ENCODE data around the gene SUSD1. TPM values are rescaled to one million over a fixed set of nuclear protein-coding genes. Genes with fewer than 3 reads are reported as not detected.
"Not testable (repeated sequence)": the region's sequence is repeated elsewhere in the genome, so short reads cannot be mapped to it uniquely, and the experiment has no call there.

Gene SUSD1
- 8.9 TPM for polyA plus RNA-seq (2013, experiment 1 of 2; ENCODE audit: insufficient read length)
- polyA plus RNA-seq (2013, experiment 2 of 2; ENCODE audit: insufficient read length), result 6.8 TPM

GRCh38 chr9:112174965-112175795 lies at the start of gene SUSD1:
TSS of gene SUSD1 (minus strand) at chr9:112175297. CDS start at chr9:112175235, 62 bp downstream.
- peak; percentile 29 for DNase-seq

DNA sequence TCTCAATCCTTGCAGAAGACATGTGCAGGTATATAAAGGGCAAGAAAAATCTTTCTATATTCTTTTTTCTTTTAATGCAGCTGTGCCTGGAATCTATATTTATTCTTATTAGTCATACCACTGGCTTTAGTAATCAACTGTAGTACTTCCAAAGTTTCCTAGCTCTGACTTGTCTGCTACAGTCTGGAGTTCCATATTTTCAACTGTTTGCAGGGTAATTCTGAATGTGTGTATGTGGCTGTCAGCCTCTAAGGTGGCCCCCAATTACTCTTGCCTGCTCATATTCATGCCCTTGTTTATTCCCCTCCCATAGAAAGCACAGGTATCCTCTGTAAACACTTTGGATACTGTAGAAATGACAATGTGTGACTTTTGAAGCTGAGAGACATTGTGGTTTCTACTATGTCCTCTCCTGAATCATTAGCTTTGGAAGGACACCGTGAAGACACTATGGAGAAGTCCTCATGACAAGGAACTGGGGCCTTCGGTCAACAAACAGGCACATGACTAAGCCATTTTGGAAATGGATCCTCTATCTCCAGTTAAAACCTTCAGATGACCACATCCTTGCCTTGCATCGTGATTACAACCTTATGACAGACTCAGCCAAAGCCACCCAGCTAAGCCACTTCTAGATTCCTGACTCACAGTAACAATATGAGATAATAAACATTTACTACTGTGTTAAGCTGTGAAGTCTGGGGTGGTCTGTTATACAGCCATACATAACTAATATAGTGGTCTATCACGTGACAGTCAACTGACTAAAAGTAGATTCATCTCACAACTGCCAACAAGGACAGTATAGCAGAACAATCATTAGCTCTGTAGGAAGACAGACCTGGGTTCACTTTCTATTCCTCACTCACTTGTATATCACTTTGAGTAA lies 49.5 kb upstream of the SUSD1 start:
- peak; percentile 88 for DNase-seq

DNA sequence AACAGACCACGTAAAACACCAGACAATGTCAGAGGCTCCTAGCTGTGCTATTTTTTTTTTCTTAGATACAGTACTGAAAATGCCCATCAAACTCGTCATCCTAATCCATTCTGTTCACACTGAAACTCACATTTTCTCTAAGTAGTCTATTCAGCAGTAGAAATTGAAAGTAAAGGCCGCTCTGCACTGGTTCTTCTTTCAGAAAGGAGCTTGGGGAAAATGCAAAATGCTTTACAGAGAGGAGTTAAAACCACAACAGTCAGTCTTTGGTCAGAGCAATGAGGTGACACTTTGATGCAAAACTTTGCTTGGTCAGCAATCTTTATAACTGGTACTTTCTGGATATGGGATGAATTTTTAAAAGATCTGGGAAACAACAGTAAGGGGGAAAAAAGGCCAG lies 43.8 kb upstream of the SUSD1 start:
- no peak for DNase-seq

DNA sequence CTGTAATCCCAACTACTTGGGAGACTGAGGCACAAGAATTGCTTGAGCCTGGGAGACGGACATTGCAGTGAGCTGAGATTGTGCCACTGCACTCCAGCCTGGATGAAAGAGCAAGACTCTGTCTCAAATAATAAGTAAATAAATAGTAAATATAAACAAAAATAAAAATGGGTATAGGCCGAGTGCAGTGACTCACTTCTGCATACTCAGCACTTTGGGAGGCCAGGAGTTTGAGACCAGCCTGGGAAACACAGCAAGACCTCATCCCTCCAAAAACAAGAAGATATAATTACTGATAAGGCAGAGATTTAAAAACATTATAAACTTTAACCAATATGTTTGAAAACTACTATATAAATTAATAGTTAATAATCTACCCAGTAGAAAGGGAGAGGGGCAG lies 37.8 kb upstream of the SUSD1 start:
- DNase-seq, result no peak

GRCh38 chr9:112207451-112207850 lies 32.4 kb upstream of the SUSD1 start:
- DNase-seq, result no peak

GRCh38 chr9:112203536-112203935 lies 28.4 kb upstream of the SUSD1 start:
- peak; percentile 82 for DNase-seq

GRCh38 chr9:112200711-112201110 lies 25.6 kb upstream of the SUSD1 start:
- no peak for DNase-seq

GRCh38 chr9:112198646-112199045 lies 23.5 kb upstream of the SUSD1 start:
- DNase-seq, result no peak

- no peak for DNase-seq
Measured at GRCh38 chr9:112194969-112195431, 19.9 kb upstream of the SUSD1 start.

DNA sequence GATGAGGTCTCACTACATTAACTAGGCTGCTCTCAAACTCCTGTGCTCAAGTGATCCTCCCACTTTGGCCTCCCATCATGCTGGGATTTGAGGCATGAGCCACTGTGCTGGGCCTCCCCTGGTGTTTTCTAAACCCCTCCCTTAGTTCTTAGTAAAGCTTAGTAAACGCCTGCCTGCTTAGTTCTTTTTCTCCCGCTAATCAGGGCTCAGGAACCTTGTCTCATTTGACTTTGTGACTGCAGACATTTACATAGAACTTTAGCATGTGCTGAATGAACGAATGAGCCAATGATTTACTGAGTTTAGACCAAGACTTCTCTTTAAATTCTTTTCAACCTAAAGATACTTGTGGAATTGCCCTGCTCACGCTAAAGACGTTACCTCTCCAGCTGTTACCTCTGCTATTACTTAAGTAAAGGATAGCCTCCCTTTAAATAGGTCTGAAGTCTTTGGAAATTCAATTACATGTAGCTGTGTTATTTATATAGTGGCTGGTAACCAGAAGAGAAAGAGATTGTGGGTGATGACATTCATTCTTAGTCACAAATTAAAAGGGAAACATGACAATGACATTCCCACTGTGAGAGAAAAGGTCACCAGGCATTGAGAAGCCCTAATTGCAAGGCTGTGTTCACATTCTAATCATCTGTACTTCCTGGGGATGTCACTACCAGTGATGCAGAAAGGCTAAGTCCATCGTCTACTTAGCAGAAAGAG lies 18.6 kb upstream of the SUSD1 start:
- DNase-seq, result no peak

GRCh38 chr9:112190320-112190719 lies 15.2 kb upstream of the SUSD1 start:
- not testable (repeated sequence) for DNase-seq

DNA sequence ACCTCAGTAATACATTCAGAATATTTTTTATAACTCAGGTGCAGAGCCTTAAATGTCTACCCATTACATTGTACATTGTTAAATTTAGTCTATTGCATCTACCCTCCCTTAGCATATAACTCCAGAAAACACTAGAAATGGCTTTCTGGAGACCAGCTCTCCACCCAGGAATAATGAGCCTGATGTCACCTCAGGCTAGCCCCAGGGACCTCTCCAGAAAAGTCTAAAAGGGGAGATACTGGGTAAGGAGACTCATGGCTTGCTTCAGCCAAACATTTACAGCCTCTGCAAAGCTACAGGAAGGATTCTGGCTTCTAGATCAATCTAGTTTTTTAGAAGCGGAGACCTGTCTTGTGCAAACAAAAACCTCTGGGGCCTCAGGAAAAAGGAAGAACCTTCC lies 13.8 kb upstream of the SUSD1 start:
- DNase-seq, result no peak

GRCh38 chr9:112187404-112187803 lies 12.3 kb upstream of the SUSD1 start:
- DNase-seq, result no peak

- DNase-seq, result no peak
Measured at GRCh38 chr9:112186695-112187094, 11.6 kb upstream of the SUSD1 start.

GRCh38 chr9:112184946-112185345 lies 9.8 kb upstream of the SUSD1 start:
- DNase-seq, result no peak

GRCh38 chr9:112184221-112184620 lies 9.1 kb upstream of the SUSD1 start:
- DNase-seq, result no peak

DNA sequence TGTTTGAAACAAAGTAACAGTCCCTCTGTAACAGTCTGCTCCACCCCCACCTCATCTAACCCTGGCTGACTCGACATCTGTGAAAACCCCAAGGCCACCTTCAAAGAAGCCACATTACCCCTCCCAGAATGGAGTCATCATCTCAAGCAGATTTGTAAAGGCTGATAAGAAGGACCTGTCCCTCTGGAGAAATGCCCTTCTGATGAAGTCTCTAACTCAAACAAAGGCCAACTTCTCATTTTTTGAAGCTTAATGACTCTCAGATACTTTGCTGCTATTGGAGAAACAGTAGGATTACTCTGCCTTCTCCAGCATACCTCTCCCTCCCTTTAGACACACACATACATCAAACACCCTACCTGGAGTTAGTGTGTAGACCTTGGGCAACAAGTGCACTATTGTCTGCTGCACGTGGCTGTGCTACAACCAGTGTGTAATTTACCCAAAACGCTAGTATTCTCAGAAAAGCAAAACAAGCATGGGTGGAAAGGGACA lies 5.3 kb upstream of the SUSD1 start:
- peak; percentile 18 for DNase-seq

DNA sequence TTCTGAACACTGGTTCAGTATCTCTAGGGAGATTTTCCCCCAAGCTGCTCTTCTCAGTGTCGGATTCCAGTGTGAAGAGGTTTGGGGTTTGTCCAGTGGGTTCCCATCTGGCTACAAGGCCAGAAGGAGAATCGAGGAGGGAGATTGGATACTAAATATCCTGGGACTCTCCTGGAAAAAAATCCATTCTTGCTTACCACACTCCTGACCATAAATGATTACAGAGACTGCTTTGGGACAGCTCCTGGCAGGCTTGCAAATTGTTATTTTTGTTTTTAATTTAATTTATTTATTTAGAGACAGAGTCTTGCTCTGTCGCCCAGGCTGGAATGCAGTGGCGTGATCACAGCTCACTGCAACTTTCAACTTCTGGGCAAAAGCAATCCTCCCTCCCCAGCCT lies 4.7 kb upstream of the SUSD1 start:
- DNase-seq, result peak; percentile 19

GRCh38 chr9:112176524-112176923 lies 1.4 kb upstream of the SUSD1 start:
- no peak for DNase-seq

DNA sequence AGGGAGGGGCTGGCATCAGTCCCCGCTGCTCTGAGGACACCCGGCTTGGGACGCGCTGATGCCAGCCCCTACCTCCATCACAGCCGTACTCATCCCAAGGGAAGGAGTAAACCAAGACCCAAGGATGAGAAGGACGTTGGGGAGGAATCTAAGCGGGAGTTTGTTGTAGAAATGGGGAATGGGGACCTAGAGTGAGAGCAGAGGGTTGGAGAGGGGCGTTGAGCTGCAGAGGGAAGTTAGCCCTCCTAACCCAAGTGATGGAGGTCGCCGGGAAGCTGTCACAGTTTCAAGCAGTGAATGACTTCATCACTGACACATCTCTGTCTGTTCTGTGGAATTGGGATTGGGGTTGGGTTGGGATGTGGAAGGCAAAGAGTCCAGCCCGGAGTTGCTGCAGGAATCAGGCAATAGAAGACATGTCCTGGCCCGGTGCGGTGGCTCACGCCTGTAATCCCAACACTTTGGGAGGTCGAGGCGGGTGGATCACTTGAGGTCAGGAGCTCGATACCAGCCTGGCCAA lies 759 bp upstream of the SUSD1 start:
- DNase-seq, result no peak

GRCh38 chr9:112174222-112174964 lies 704 bp downstream of the SUSD1 start:
- DNase-seq, result peak; percentile 76

Measured in fibroblast of skin of back (primary cell).